Gastrocnemius medialis (tissue), 4 donors: ENCODE data around the gene KDM4B.

Experiments
- POLR2A ChIP-seq, 2 donors: fragments of 450-650 bp; IDR thresholded peaks; one replicate each; pipeline ENCODE4 v1.6.1; 2017; ENCODE audit warnings: antibody characterized with exemption in 2 of 2, mild to moderate bottlenecking in 2 of 2, moderate library complexity in 2 of 2
- TF ChIP-seq, protein P1 (sequence below), 5 experiments: fragments of 450-650 bp in 3 of 5; fragments of 200-600 bp in 2 of 5; sonication (generic) in 2 of 5; IDR thresholded peaks in 4 of 5; conservative IDR thresholded peaks in 1 of 5; 1 replicate in 4 of 5; 2 replicates in 1 of 5; pipeline ENCODE4 v1.5.1; 2016 to 2019; ENCODE audit warnings: antibody characterized with exemption in 5 of 5, mild to moderate bottlenecking in 3 of 5, moderate library complexity in 3 of 5

DNA sequence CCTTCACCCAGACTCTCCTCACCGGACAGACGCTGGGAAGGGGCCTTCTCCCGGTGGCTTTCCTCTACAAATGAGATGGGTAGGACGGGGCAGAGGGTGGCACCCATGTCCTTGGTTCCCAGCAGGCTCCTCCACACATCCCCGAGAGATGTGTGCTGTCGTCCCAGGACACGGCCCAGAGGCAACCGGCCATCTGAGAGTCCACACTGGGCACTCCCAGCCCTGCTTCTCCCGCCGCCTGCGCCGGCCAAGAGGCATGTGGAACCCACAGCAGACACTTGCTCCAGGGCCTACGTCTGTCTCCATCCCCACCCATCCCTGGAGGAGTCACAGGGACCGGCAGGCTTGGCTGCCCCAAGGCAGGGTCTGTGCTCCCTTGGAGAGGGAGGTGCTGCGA is 179.9 kb downstream of the KDM4B start:
- TF ChIP-seq, protein P1, sequence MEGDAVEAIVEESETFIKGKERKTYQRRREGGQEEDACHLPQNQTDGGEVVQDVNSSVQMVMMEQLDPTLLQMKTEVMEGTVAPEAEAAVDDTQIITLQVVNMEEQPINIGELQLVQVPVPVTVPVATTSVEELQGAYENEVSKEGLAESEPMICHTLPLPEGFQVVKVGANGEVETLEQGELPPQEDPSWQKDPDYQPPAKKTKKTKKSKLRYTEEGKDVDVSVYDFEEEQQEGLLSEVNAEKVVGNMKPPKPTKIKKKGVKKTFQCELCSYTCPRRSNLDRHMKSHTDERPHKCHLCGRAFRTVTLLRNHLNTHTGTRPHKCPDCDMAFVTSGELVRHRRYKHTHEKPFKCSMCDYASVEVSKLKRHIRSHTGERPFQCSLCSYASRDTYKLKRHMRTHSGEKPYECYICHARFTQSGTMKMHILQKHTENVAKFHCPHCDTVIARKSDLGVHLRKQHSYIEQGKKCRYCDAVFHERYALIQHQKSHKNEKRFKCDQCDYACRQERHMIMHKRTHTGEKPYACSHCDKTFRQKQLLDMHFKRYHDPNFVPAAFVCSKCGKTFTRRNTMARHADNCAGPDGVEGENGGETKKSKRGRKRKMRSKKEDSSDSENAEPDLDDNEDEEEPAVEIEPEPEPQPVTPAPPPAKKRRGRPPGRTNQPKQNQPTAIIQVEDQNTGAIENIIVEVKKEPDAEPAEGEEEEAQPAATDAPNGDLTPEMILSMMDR (IDR thresholded peaks at IDR 0.05 in 4 of 5, conservative IDR thresholded peaks at IDR 0.05 in 1 of 5) = no peak
- TF ChIP-seq POLR2A (IDR thresholded peaks at IDR 0.05) = no peak
